Measurements from ENCODE around the gene C1QB. TPM values are rescaled to one million over a fixed set of nuclear protein-coding genes. Genes with fewer than 3 reads are reported as not detected.

C1QB gene
- total and polyA plus RNA-seq, 10 donors, result 225 to 3,817 (median 1,581) TPM

DNA sequence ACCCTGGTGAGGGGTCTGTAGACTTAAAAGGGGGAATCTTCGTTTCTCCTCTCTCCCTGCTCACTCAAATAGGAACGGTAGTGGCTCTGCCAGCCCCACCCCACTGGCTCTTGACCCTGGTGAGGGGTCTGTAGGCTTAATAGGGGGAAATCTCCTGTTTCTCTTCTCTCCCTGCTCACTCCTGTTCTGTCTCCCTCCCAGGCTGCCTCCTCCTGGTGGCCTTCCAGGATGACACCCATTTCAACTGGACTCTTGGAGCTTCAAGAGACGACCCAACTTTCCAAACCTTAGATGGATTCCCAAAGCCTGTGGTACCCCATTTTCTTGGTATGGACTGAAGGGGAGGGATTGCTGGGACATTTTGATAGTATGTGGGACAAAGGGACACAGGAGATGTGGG lies 56.2 kb downstream of the C1QB start:
- peak; percentile 21 for DNase-seq
- no peaks in the 10 kb centered on the region for H3K9me3 ChIP-seq
- no peak overlapping the region for H3K4me3 ChIP-seq
- 66 to 84% (median 79%) methylated on average over 3 of the region's 3 CpGs for WGBS, 5 donors
- H3K27ac ChIP-seq, result no peak overlapping the region
- TF ChIP-seq, protein P1, sequence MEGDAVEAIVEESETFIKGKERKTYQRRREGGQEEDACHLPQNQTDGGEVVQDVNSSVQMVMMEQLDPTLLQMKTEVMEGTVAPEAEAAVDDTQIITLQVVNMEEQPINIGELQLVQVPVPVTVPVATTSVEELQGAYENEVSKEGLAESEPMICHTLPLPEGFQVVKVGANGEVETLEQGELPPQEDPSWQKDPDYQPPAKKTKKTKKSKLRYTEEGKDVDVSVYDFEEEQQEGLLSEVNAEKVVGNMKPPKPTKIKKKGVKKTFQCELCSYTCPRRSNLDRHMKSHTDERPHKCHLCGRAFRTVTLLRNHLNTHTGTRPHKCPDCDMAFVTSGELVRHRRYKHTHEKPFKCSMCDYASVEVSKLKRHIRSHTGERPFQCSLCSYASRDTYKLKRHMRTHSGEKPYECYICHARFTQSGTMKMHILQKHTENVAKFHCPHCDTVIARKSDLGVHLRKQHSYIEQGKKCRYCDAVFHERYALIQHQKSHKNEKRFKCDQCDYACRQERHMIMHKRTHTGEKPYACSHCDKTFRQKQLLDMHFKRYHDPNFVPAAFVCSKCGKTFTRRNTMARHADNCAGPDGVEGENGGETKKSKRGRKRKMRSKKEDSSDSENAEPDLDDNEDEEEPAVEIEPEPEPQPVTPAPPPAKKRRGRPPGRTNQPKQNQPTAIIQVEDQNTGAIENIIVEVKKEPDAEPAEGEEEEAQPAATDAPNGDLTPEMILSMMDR (IDR thresholded peaks at IDR 0.05 in 8 of 11, conservative IDR thresholded peaks at IDR 0.05 in 3 of 11), result no peak
- TF ChIP-seq POLR2AphosphoS5 (IDR thresholded peaks at IDR 0.05) (no peak), POLR2A (IDR thresholded peaks at IDR 0.05) (no peak)
- intact Hi-C loops (cut with DNase I; ENCODE audit: low total_unique reads), result loop anchor here (10.0 kb wide), 2 partner anchors 176 to 226 kb away; no protein-coding TSS in a partner anchor
- no peaks in the 10 kb centered on the region for H3K36me3 ChIP-seq
- peaks cover 0 to 50% (median 24%) of the 10 kb centered on the region in 6 donors for H3K4me1 ChIP-seq
- H3K27me3 ChIP-seq (replicated peaks in 1 of 7), result peaks cover 0 to 52% (median 25%) of the 10 kb centered on the region in 7 donors

DNA sequence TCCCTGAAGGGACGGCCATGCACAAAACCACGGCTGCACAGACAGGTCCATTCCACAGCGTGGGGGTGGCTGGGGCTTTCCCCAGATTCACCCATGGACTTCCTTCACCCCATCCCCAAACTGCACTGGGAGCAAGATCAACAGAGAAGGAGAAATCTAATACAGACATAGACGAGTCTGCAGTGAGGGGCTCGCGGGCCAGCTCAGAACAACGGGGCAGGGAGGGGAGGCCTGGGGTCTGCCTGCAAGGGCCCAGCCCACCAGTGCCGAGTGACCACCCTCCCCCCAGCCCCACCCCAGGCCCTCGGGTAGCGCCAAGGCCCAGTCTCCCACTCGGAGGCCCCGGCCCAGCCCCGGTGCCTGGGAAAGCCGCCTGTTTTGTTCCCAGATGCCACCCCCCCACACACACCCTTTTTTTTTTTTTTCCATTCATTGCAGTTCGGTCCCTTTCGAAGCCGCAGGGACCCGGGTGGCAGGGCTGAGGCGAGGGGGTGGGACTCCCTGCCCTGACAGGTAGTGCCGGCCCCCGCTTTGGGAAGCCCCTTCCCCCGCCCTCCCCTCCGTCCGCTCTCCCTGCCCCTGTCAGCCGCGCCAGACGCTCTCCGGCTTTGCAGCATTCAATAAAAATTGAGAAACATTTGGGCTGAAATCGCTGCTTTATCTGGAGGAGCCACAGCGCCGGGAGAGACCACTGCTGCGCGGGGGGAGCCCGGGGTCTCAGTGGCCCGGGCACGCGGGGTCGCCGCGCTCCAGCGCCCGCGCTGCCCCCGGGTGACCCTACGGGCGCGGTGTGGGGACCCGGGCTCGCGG lies 57.1 kb downstream of the C1QB start:
- no peaks in the 10 kb centered on the region for H3K9me3 ChIP-seq
- 2 to 5% (median 4%) methylated on average over 29 to 50 of the region's 50 CpGs for WGBS, 5 donors
- H3K4me1 ChIP-seq, result peaks cover 0 to 45% (median 24%) of the 10 kb centered on the region in 6 donors
- peak overlapping the region in 4 of 8 donors; percentile 25 to 59 (median 37) for H3K27ac ChIP-seq
- TF ChIP-seq POLR2AphosphoS5 (IDR thresholded peaks at IDR 0.05), result peak in 1 of 3 donors; percentile 23
- TF ChIP-seq, protein P1 (IDR thresholded peaks at IDR 0.05 in 8 of 11, conservative IDR thresholded peaks at IDR 0.05 in 3 of 11), result no peak
- peaks cover 0 to 61% (median 25%) of the 10 kb centered on the region in 7 donors for H3K27me3 ChIP-seq (replicated peaks in 1 of 7)
- no peak for DNase-seq
- H3K36me3 ChIP-seq, result no peaks in the 10 kb centered on the region
- intact Hi-C loops (cut with DNase I; ENCODE audit: low total_unique reads), result loop anchor here (10.0 kb wide), 2 partner anchors 175 to 225 kb away; no protein-coding TSS in a partner anchor
- H3K4me3 ChIP-seq, result peak overlapping the region; percentile 7 to 70 (median 34)

DNA sequence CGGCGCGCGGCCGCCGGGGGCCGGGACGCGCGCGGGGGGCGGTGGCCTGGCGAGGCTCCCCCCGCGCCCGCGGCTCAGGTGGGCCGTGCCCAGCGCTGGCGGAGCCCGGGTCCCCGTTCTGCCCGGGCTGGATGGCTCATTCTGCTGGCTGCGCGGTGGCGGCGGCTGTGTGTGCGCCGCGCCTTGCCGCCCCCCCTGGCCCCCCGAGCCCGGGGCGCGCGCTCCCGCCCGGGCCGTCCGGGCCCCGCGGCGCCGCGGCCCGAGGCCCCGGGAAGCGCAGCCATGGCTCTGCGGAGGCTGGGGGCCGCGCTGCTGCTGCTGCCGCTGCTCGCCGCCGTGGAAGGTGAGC lies 57.6 kb downstream of the C1QB start, which contains the start of gene EPHB2:
EPHB2 (plus strand) TSS at position 139 of the 349 bp plus-strand sequence; CDS start at position 283, 144 bp downstream.
- H3K4me3 ChIP-seq, result peak within 1 kb of the TSS; percentile 7 to 70 (median 37)
- TF ChIP-seq, protein P1 (IDR thresholded peaks at IDR 0.05 in 8 of 11, conservative IDR thresholded peaks at IDR 0.05 in 3 of 11), result no peak
- TF ChIP-seq POLR2AphosphoS5 (IDR thresholded peaks at IDR 0.05) (peak in 1 of 3 donors; percentile 54), POLR2A (IDR thresholded peaks at IDR 0.05) (no peak)
- DNase-seq, result no peak
- H3K36me3 ChIP-seq, result no peaks in the 10 kb centered on the region
- H3K4me1 ChIP-seq, result peaks cover 0 to 45% (median 24%) of the 10 kb centered on the region in 6 donors
- WGBS, 5 donors, result 0 to 1% (median 0%) methylated on average over 20 to 55 of the region's 55 CpGs; no CpG with 5 or more reads in 1 of the 5 donors
- no peaks in the 10 kb centered on the region for H3K9me3 ChIP-seq
- intact Hi-C loops (cut with DNase I; ENCODE audit: low total_unique reads), result no loop called here
- H3K27me3 ChIP-seq (replicated peaks in 1 of 7), result peaks cover 0 to 66% (median 25%) of the 10 kb centered on the region in 7 donors
- peak within 1 kb of the TSS in 4 of 8 donors; percentile 25 to 59 (median 37) for H3K27ac ChIP-seq

DNA sequence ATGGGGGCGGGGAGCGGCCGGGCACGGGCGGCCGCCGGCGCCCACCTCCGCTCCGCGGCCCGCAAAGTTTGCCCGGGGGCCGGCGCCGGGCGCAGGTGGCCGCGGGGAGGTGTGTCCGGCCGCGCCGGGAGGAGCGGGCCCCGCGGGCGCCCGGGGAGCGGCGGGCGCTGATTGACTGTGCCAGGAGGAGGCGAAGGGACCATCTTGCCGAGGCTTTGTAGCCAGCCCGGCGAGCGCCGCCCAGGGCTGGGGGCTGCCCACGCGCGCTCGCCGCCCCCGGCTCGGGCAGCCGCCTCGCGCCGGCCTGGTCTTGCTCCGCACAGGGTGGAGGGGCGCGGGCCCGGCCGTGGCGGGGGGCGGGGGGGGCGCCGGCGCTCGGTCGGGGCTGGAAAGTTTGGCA lies 58.0 kb downstream of the C1QB start:
- peaks cover 0 to 45% (median 24%) of the 10 kb centered on the region in 6 donors for H3K4me1 ChIP-seq
- WGBS, 5 donors, result 0 to 10% (median 1%) methylated on average over 2 to 60 of the region's 60 CpGs
- H3K27ac ChIP-seq, result peak overlapping the region in 1 of 8 donors; percentile 26
- intact Hi-C loops (cut with DNase I; ENCODE audit: low total_unique reads), result no loop called here
- no peak for DNase-seq
- no peaks in the 10 kb centered on the region for H3K9me3 ChIP-seq
- peak overlapping the region in 7 of 8 donors; percentile 16 to 70 (median 39) for H3K4me3 ChIP-seq
- no peaks in the 10 kb centered on the region for H3K36me3 ChIP-seq
- TF ChIP-seq POLR2A (IDR thresholded peaks at IDR 0.05), result no peak
- TF ChIP-seq, protein P1 (IDR thresholded peaks at IDR 0.05 in 8 of 11, conservative IDR thresholded peaks at IDR 0.05 in 3 of 11), result no peak
- no peak for TF ChIP-seq POLR2AphosphoS5 (IDR thresholded peaks at IDR 0.05)
- H3K27me3 ChIP-seq (replicated peaks in 1 of 7), result peaks cover 0 to 70% (median 25%) of the 10 kb centered on the region in 7 donors
